Naive thymus-derived CD4-positive, alpha-beta T cell (primary cell): Measurements from ENCODE around the gene DUSP22. TPM values are rescaled to one million over a fixed set of nuclear protein-coding genes. Genes with fewer than 3 reads are reported as not detected.

Experiments
- ATAC-seq: fragments of 150-1000 bp; cut with Tn5 transposase; 2 replicates; pipeline ENCODE4 v1.10.0; 2021; ENCODE audit warnings: mild to moderate bottlenecking, moderate library complexity
- CTCF ChIA-PET: fragments of 350-600 bp; sonication (Branson Sonifier 250); formaldehyde crosslinking; loops from one replicate; lab custom pipeline; 2021; ENCODE audit warnings: antibody characterized with exemption; lab: Charles Lee
- POLR2A ChIA-PET: fragments of 350-600 bp; sonication (Branson Sonifier 250); formaldehyde crosslinking; loops from one replicate; lab custom pipeline; 2021; ENCODE audit warnings: antibody characterized with exemption, inconsistent platforms; lab: Charles Lee
- DNase-seq, 9 donors: peaks; one replicate each; pipeline versions ENCODE4 v3.0.0 to v3.0.0-alpha.2; 2020 to 2022; ENCODE audit warnings: mixed read lengths in 1 of 9
- H3K27ac ChIP-seq: one replicate; pipeline ENCODE4 v1.7.0; 2013; ENCODE audit warnings: mild to moderate bottlenecking, low read depth, low read length, moderate library complexity
- H3K27me3 ChIP-seq, 2 donors: one replicate each; pipeline ENCODE4 v1.7.0; 2013; ENCODE audit warnings: low read length in 2 of 2, mild to moderate bottlenecking in 2 of 2, moderate library complexity in 2 of 2; ENCODE audit not compliant: control insufficient read depth in 2 of 2, insufficient read depth in 2 of 2
- H3K36me3 ChIP-seq, 3 experiments: 1 replicate in 2 of 3; 2 replicates in 1 of 3; pipeline ENCODE4 v1.7.0; 2013; ENCODE audit warnings: low read length in 3 of 3, mild to moderate bottlenecking in 3 of 3, moderate library complexity in 1 of 3; ENCODE audit not compliant: insufficient read depth in 3 of 3, control insufficient read depth in 2 of 3
- H3K4me1 ChIP-seq, 2 donors: one replicate each; pipeline ENCODE4 v1.7.0; 2013; ENCODE audit warnings: low read length in 2 of 2, mild to moderate bottlenecking in 2 of 2, moderate library complexity in 1 of 2; ENCODE audit not compliant: control insufficient read depth in 2 of 2, insufficient read depth in 2 of 2
- H3K4me3 ChIP-seq: 2 replicates; pipeline ENCODE4 v1.7.0; 2013; ENCODE audit warnings: mild to moderate bottlenecking, low read length
- H3K9me3 ChIP-seq, 3 experiments: 1 replicate in 2 of 3; 2 replicates in 1 of 3; pipeline ENCODE4 v1.7.0; 2013; ENCODE audit warnings: low read length in 3 of 3; ENCODE audit not compliant: control insufficient read depth in 2 of 3
- H3K27ac Mint-ChIP-seq, 9 donors: one replicate each; pipeline ENCODE4 v1.8.0; 2020 to 2022; ENCODE audit warnings: mixed read lengths in 9 of 9, mild to moderate bottlenecking in 8 of 9, moderate library complexity in 5 of 9, inconsistent platforms in 2 of 9
- H3K27me3 Mint-ChIP-seq, 5 donors: one replicate each; pipeline ENCODE4 v1.8.0; 2021 to 2022; ENCODE audit warnings: mixed read lengths in 5 of 5, mild to moderate bottlenecking in 1 of 5
- H3K36me3 Mint-ChIP-seq, 5 donors: one replicate each; pipeline ENCODE4 v1.8.0; 2020 to 2022; ENCODE audit warnings: mixed read lengths in 5 of 5, mild to moderate bottlenecking in 3 of 5, inconsistent platforms in 1 of 5
- H3K4me1 Mint-ChIP-seq, 7 donors: one replicate each; pipeline ENCODE4 v1.8.0; 2020 to 2022; ENCODE audit warnings: mixed read lengths in 7 of 7, mild to moderate bottlenecking in 3 of 7, inconsistent platforms in 1 of 7
- H3K4me3 Mint-ChIP-seq, 10 donors: one replicate each; pipeline ENCODE4 v1.8.0; 2020 to 2022; ENCODE audit warnings: mild to moderate bottlenecking in 10 of 10, mixed read lengths in 10 of 10, moderate library complexity in 6 of 10, inconsistent platforms in 2 of 10
- H3K9me3 Mint-ChIP-seq, 11 donors: one replicate each; pipeline ENCODE4 v1.8.0; 2020 to 2022; ENCODE audit warnings: mixed read lengths in 11 of 11, mild to moderate bottlenecking in 4 of 11, inconsistent platforms in 1 of 11, moderate library complexity in 1 of 11
- intact Hi-C, 2 donors: fragments of 100-400 bp; cut with micrococcal nuclease; formaldehyde crosslinking; loops; one replicate each; pipeline ENCODE4 v1.15.1; 2023
- polyA plus RNA-seq, 2 donors: library from polyadenylated mRNA; unstranded; fragments of 300-500 nt; fragmentation: Illumina TruSeq; gene quantifications; one replicate each; pipeline ENCODE4 v1.2.3, GENCODE V29; 2021
- total RNA-seq, 6 experiments: library from RNA in 5 of 6; stranded (reverse) in 5 of 6; gene quantifications; 1 replicate in 5 of 6; 2 replicates in 1 of 6; pipeline ENCODE4 v1.2.3 and lab custom pipeline; 2021 to 2026

DUSP22 gene
- total and polyA plus RNA-seq, 7 experiments from 2014 or later: 24.8 to 57.2 (median 36.6) TPM

- Mint-ChIP-seq H3K4me3 (no peak overlapping the region), H3K27ac (peak overlapping the region in 3 of 9 donors; percentile 33 to 56 (median 54))
- CTCF ChIA-PET: no interaction called here
Observed at GRCh38 chr6:257774-258173, 34.5 kb upstream of the DUSP22 start.

GRCh38 chr6:259316-259715 is 33.0 kb upstream of the DUSP22 start:
- H3K4me3 ChIP-seq: no peak overlapping the region

More at GRCh38 chr6:257774-258173, 34.5 kb upstream of the DUSP22 start:
- no peaks in the 10 kb centered on the region for H3K27me3 Mint-ChIP-seq
- H3K4me1 Mint-ChIP-seq: peaks cover 6 to 56% (median 44%) of the 10 kb centered on the region in 7 donors
- H3K4me1 ChIP-seq: peaks cover 6 to 21% of the 10 kb centered on the region in 2 donors
- H3K36me3 Mint-ChIP-seq: no peaks in the 10 kb centered on the region
- no peak overlapping the region for H3K27ac ChIP-seq
- POLR2A ChIA-PET: interaction anchor here (1.9 kb wide), 1 partner anchor 32 kb away, joined by 4 read pairs; no protein-coding TSS in a partner anchor
- H3K36me3 ChIP-seq: no peaks in the 10 kb centered on the region
- intact Hi-C loops: loop anchor here in 1 of 2 donors (2.0 kb wide), 1 partner anchor 13 kb away; no protein-coding TSS in a partner anchor
- peaks cover 0 to 9% (median 0%) of the 10 kb centered on the region in 11 donors for H3K9me3 Mint-ChIP-seq
- H3K27me3 ChIP-seq: no peaks in the 10 kb centered on the region
- ATAC-seq (no peak), DNase-seq (no peak)
- H3K4me3 ChIP-seq: no peak overlapping the region
- no peaks in the 10 kb centered on the region for H3K9me3 ChIP-seq

GRCh38 chr6:259901-260508 is 32.3 kb upstream of the DUSP22 start:
- H3K4me3 ChIP-seq: peak overlapping the region; percentile 24
- intact Hi-C loops: loop anchor here in 1 of 2 donors (1.0 kb wide), 1 partner anchor 11 kb away; no protein-coding TSS in a partner anchor
- H3K9me3 ChIP-seq: no peaks in the 10 kb centered on the region
- H3K27me3 ChIP-seq: no peaks in the 10 kb centered on the region
- Mint-ChIP-seq H3K36me3 (no peaks in the 10 kb centered on the region), H3K9me3 (peaks cover 0 to 9% (median 0%) of the 10 kb centered on the region in 11 donors), H3K4me3 (peak overlapping the region in 8 of 10 donors; percentile 1 to 66 (median 41)), H3K27me3 (no peaks in the 10 kb centered on the region), H3K4me1 (peaks cover 0 to 58% (median 36%) of the 10 kb centered on the region in 7 donors), H3K27ac (peak overlapping the region in 6 of 9 donors; percentile 0 to 79 (median 25))
- DNase-seq (no peak), ATAC-seq (peak; percentile 39)
- no peak overlapping the region for H3K27ac ChIP-seq
- peaks cover 6 to 16% of the 10 kb centered on the region in 2 donors for H3K4me1 ChIP-seq
- CTCF ChIA-PET: interaction anchor here (0.5 kb wide), 1 partner anchor 461 kb away, joined by 4 read pairs; no protein-coding TSS in a partner anchor
- H3K36me3 ChIP-seq: no peaks in the 10 kb centered on the region
- POLR2A ChIA-PET: interaction anchor here (0.6 to 1.3 kb wide), 3 partner anchors 19 to 80 kb away, joined by 3 read pairs; no protein-coding TSS in a partner anchor

More at GRCh38 chr6:259316-259715, 33.0 kb upstream of the DUSP22 start:
- H3K27me3 Mint-ChIP-seq: no peaks in the 10 kb centered on the region
- H3K4me3 Mint-ChIP-seq: peak overlapping the region in 2 of 10 donors; percentile 51 to 53
- ATAC-seq: no peak
- Histone ChIP-seq H3K36me3 (no peaks in the 10 kb centered on the region), H3K4me1 (peaks cover 6 to 16% of the 10 kb centered on the region in 2 donors), H3K27ac (no peak overlapping the region), H3K27me3 (no peaks in the 10 kb centered on the region), H3K9me3 (no peaks in the 10 kb centered on the region)
- H3K36me3 Mint-ChIP-seq: no peaks in the 10 kb centered on the region
- intact Hi-C loops: no loop called here
- peaks cover 0 to 9% (median 0%) of the 10 kb centered on the region in 11 donors for H3K9me3 Mint-ChIP-seq
- H3K4me1 Mint-ChIP-seq: peaks cover 0 to 53% (median 36%) of the 10 kb centered on the region in 7 donors
- no peak overlapping the region for H3K27ac Mint-ChIP-seq
- ChIA-PET CTCF (interaction anchor here (0.5 kb wide), 1 partner anchor 462 kb away, joined by 4 read pairs; no protein-coding TSS in a partner anchor), POLR2A (interaction anchor here (0.6 to 1.3 kb wide), 3 partner anchors 19 to 80 kb away, joined by 3 read pairs; no protein-coding TSS in a partner anchor)
- no peak for DNase-seq

- intact Hi-C loops: no loop called here
- Mint-ChIP-seq H3K4me1 (peaks cover 0 to 27% (median 11%) of the 10 kb centered on the region in 7 donors), H3K9me3 (peaks cover 0 to 5% (median 0%) of the 10 kb centered on the region in 11 donors), H3K27me3 (peaks cover 0 to 5% (median 0%) of the 10 kb centered on the region in 5 donors), H3K36me3 (peaks cover 0 to 1% (median 0%) of the 10 kb centered on the region in 5 donors), H3K27ac (no peak overlapping the region), H3K4me3 (no peak overlapping the region)
- Histone ChIP-seq H3K4me3 (no peak overlapping the region), H3K36me3 (no peaks in the 10 kb centered on the region), H3K9me3 (no peaks in the 10 kb centered on the region), H3K27me3 (no peaks in the 10 kb centered on the region), H3K4me1 (peaks cover 0 to 10% of the 10 kb centered on the region in 2 donors), H3K27ac (no peak overlapping the region)
- ChIA-PET POLR2A (no interaction called here), CTCF (no interaction called here)
- no peak for ATAC-seq
- no peak for DNase-seq
Observed at GRCh38 chr6:264626-265025, 27.7 kb upstream of the DUSP22 start.

- Mint-ChIP-seq H3K9me3 (peaks cover 0 to 11% (median 5%) of the 10 kb centered on the region in 11 donors), H3K27me3 (peaks cover 0 to 7% (median 0%) of the 10 kb centered on the region in 5 donors), H3K27ac (no peak overlapping the region), H3K4me3 (no peak overlapping the region), H3K36me3 (peaks cover 0 to 12% (median 0%) of the 10 kb centered on the region in 5 donors), H3K4me1 (peaks cover 10 to 43% (median 35%) of the 10 kb centered on the region in 7 donors)
- DNase-seq: no peak
- Histone ChIP-seq H3K36me3 (no peaks in the 10 kb centered on the region), H3K4me1 (peaks cover 0 to 4% of the 10 kb centered on the region in 2 donors), H3K27ac (no peak overlapping the region), H3K4me3 (no peak overlapping the region), H3K27me3 (no peaks in the 10 kb centered on the region), H3K9me3 (no peaks in the 10 kb centered on the region)
- no peak for ATAC-seq
- ChIA-PET POLR2A (no interaction called here), CTCF (no interaction called here)
- intact Hi-C loops: no loop called here
Observed at GRCh38 chr6:268394-268935, 23.8 kb upstream of the DUSP22 start.

GRCh38 chr6:273551-274058 is 18.7 kb upstream of the DUSP22 start:
- peaks cover 0 to 11% (median 0%) of the 10 kb centered on the region in 5 donors for H3K36me3 Mint-ChIP-seq
- CTCF ChIA-PET: no interaction called here

More at GRCh38 chr6:273551-274058, 18.7 kb upstream of the DUSP22 start:
- Mint-ChIP-seq H3K9me3 (peaks cover 0 to 13% (median 4%) of the 10 kb centered on the region in 11 donors), H3K27ac (no peak overlapping the region), H3K27me3 (peaks cover 0 to 11% (median 0%) of the 10 kb centered on the region in 5 donors), H3K4me3 (no peak overlapping the region), H3K4me1 (peaks cover 8 to 41% (median 35%) of the 10 kb centered on the region in 7 donors)
- Histone ChIP-seq H3K4me1 (peaks cover 0 to 4% of the 10 kb centered on the region in 2 donors), H3K36me3 (no peaks in the 10 kb centered on the region), H3K4me3 (no peak overlapping the region), H3K27ac (no peak overlapping the region), H3K9me3 (no peaks in the 10 kb centered on the region), H3K27me3 (no peaks in the 10 kb centered on the region)
- ATAC-seq (no peak), DNase-seq (no peak)
- intact Hi-C loops: no loop called here
- POLR2A ChIA-PET: no interaction called here
